ENCODE results near the gene SHCBP1L.

DNA sequence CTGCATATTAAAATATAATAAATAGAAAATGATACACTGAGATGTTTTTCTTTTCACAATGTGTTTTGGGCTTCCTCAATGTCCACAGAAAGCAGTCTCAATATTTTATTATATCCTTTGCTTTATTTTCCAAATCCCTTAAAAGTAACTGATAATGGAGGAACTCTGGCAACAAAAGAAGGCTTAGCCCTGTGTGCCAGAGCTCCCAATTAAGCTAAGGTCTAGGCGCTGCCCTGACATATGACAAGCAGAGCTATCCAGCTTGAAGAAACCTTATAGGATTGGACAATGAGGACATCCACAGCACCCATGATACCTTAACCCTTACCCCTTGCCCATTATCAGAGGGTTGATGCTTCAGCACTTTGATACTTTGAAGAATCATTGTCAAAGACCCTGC is 12.9 kb upstream of the SHCBP1L start:
- TF ChIP-seq, protein P1, sequence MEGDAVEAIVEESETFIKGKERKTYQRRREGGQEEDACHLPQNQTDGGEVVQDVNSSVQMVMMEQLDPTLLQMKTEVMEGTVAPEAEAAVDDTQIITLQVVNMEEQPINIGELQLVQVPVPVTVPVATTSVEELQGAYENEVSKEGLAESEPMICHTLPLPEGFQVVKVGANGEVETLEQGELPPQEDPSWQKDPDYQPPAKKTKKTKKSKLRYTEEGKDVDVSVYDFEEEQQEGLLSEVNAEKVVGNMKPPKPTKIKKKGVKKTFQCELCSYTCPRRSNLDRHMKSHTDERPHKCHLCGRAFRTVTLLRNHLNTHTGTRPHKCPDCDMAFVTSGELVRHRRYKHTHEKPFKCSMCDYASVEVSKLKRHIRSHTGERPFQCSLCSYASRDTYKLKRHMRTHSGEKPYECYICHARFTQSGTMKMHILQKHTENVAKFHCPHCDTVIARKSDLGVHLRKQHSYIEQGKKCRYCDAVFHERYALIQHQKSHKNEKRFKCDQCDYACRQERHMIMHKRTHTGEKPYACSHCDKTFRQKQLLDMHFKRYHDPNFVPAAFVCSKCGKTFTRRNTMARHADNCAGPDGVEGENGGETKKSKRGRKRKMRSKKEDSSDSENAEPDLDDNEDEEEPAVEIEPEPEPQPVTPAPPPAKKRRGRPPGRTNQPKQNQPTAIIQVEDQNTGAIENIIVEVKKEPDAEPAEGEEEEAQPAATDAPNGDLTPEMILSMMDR (IDR thresholded peaks at IDR 0.05; ENCODE audit: low read length): no peak
- TF ChIP-seq EZH2 (optimal IDR thresholded peaks at IDR 0.05; ENCODE audit: low read depth, low read length): no peak
- no peak for TF ChIP-seq EZH2phosphoT487 (IDR thresholded peaks at IDR 0.05; ENCODE audit: low read length)

Data from MM.1S (cell line).